HEK293 (cell line): Measurements from ENCODE around the gene KHDRBS2.
"Not testable (repeated sequence)": the region's sequence is repeated elsewhere in the genome, so short reads cannot be mapped to it uniquely, and the experiment has no call there.

Source experiments
- CTCF ChIA-PET: fragments of 350-600 bp; formaldehyde crosslinking; extraction: SDS; loops from one replicate; lab custom pipeline; 2021; ENCODE audit warnings: antibody characterized with exemption; lab: Yijun Ruan, JAX
- POLR2A ChIA-PET: fragments of 300-600 bp; formaldehyde crosslinking; extraction: SDS; loops from one replicate; lab custom pipeline; 2020; ENCODE audit warnings: antibody characterized with exemption, inconsistent platforms; lab: Yijun Ruan, JAX
- H3K27ac ChIP-seq: fragments of 200-500 bp; sonication (Bioruptor generic); 2 replicates; pipeline ENCODE4 v1.5.1; 2014; ENCODE audit warnings: low read depth, low read length, control low read depth, inconsistent platforms; ENCODE audit errors: extremely low read depth
- H3K36me3 ChIP-seq, 2 experiments: fragments of 200-500 bp in 1 of 2; sonication (Bioruptor generic) in 1 of 2; 1 replicate in 1 of 2; 2 replicates in 1 of 2; pipeline ENCODE4 v1.5.1; 2014 to 2017; ENCODE audit warnings: inconsistent platforms in 2 of 2, low read length in 2 of 2; ENCODE audit not compliant: control insufficient read depth in 2 of 2, insufficient read depth in 1 of 2
- H3K4me1 ChIP-seq: fragments of 200-500 bp; sonication (Bioruptor generic); 2 replicates; pipeline ENCODE4 v1.5.1; 2014; ENCODE audit warnings: mild to moderate bottlenecking, low read length, inconsistent platforms; ENCODE audit not compliant: control insufficient read depth, insufficient read depth
- H3K4me3 ChIP-seq: 2 replicates; pipeline ENCODE4 v1.5.1; 2011; ENCODE audit warnings: low read depth, mild to moderate bottlenecking, control low read depth, low read length, moderate library complexity
- H3K9me3 ChIP-seq: fragments of 200-500 bp; sonication (Bioruptor generic); 2 replicates; pipeline ENCODE4 v1.5.1; 2014; ENCODE audit warnings: low read depth, low read length, inconsistent platforms; ENCODE audit not compliant: control insufficient read depth, insufficient read depth
- CTCF ChIP-seq: fragments of 450-650 bp; formaldehyde crosslinking; IDR thresholded peaks from 2 replicates; pipeline ENCODE4 v1.5.1; 2016; ENCODE audit warnings: missing biosample characterization, missing genetic modification characterization
- GLI4 ChIP-seq: fragments of 450-650 bp; formaldehyde crosslinking; IDR thresholded peaks from 2 replicates; pipeline ENCODE4 v1.5.1; 2016; ENCODE audit warnings: missing biosample characterization, missing genetic modification characterization
- HIC1 ChIP-seq: fragments of 450-650 bp; formaldehyde crosslinking; IDR thresholded peaks from 2 replicates; pipeline ENCODE4 v1.5.1; 2016; ENCODE audit warnings: missing biosample characterization, missing genetic modification characterization
- SCRT1 ChIP-seq: fragments of 450-650 bp; formaldehyde crosslinking; IDR thresholded peaks from 2 replicates; pipeline ENCODE4 v1.5.1; 2016; ENCODE audit warnings: missing biosample characterization, missing genetic modification characterization, borderline replicate concordance
- ZNF112 ChIP-seq: fragments of 450-650 bp; formaldehyde crosslinking; IDR thresholded peaks from 2 replicates; pipeline ENCODE4 v1.5.0; 2017; ENCODE audit warnings: missing biosample characterization, missing genetic modification characterization
- ZNF248 ChIP-seq: fragments of 450-650 bp; formaldehyde crosslinking; IDR thresholded peaks from 2 replicates; pipeline ENCODE4 v1.5.1; 2017; ENCODE audit warnings: missing biosample characterization, missing genetic modification characterization
- ZNF274 ChIP-seq, 2 experiments: fragments of 200-500 bp in 1 of 2; fragments of 450-650 bp in 1 of 2; sonication (Bioruptor generic) in 1 of 2; formaldehyde crosslinking in 1 of 2; IDR thresholded peaks; 2 replicates each; pipeline versions ENCODE4 v1.5.1 to v1.6.1; 2014 to 2016; ENCODE audit warnings: borderline replicate concordance in 1 of 2, inconsistent platforms in 1 of 2, low read length in 1 of 2, missing biosample characterization in 1 of 2, missing genetic modification characterization in 1 of 2
- ZNF354C ChIP-seq: fragments of 450-650 bp; formaldehyde crosslinking; IDR thresholded peaks from 2 replicates; pipeline ENCODE4 v1.5.1; 2016; ENCODE audit warnings: missing biosample characterization, missing genetic modification characterization, low read depth, borderline replicate concordance
- ZNF416 ChIP-seq: fragments of 450-650 bp; formaldehyde crosslinking; IDR thresholded peaks from 2 replicates; pipeline ENCODE4 v1.5.1; 2016; ENCODE audit warnings: missing biosample characterization, missing genetic modification characterization
- ZNF423 ChIP-seq: fragments of 450-650 bp; formaldehyde crosslinking; IDR thresholded peaks from 2 replicates; pipeline ENCODE4 v1.5.1; 2016; ENCODE audit warnings: missing biosample characterization, missing genetic modification characterization
- ZNF510 ChIP-seq: fragments of 450-650 bp; formaldehyde crosslinking; IDR thresholded peaks from 2 replicates; pipeline ENCODE4 v1.5.1; 2018; ENCODE audit warnings: mild to moderate bottlenecking, missing genetic modification characterization, missing biosample characterization; ENCODE audit not compliant: insufficient replicate concordance
- ZNF596 ChIP-seq: fragments of 450-650 bp; IDR thresholded peaks from 2 replicates; pipeline ENCODE4 v1.5.0; 2018; ENCODE audit warnings: missing biosample characterization, mild to moderate bottlenecking, missing genetic modification characterization, moderate library complexity
- ZNF654 ChIP-seq: fragments of 450-650 bp; formaldehyde crosslinking; IDR thresholded peaks from 2 replicates; pipeline ENCODE4 v1.5.1; 2016; ENCODE audit warnings: low read depth, missing biosample characterization, missing genetic modification characterization
- ZNF677 ChIP-seq: fragments of 450-650 bp; IDR thresholded peaks from 2 replicates; pipeline ENCODE4 v1.5.0; 2018; ENCODE audit warnings: missing biosample characterization, mild to moderate bottlenecking, missing genetic modification characterization, moderate library complexity
- ZNF76 ChIP-seq: fragments of 450-650 bp; formaldehyde crosslinking; IDR thresholded peaks from 2 replicates; pipeline ENCODE4; 2016; ENCODE audit warnings: low read depth, missing biosample characterization, missing genetic modification characterization, borderline replicate concordance
- ZNF843 ChIP-seq: fragments of 450-650 bp; formaldehyde crosslinking; IDR thresholded peaks from 2 replicates; pipeline ENCODE4 v1.5.1; 2016; ENCODE audit warnings: missing biosample characterization, missing genetic modification characterization
- ZSCAN30 ChIP-seq: fragments of 450-650 bp; IDR thresholded peaks from 2 replicates; pipeline ENCODE4 v1.5.1; 2018; ENCODE audit warnings: missing biosample characterization, mild to moderate bottlenecking, missing genetic modification characterization, moderate library complexity

The KHDRBS2 gene

GRCh38 chr6:61810047-61810446 is 476.0 kb downstream of the KHDRBS2 start:
- H3K36me3 ChIP-seq, result no peaks in the 10 kb centered on the region
- no peaks in the 10 kb centered on the region for H3K4me1 ChIP-seq
- H3K27ac ChIP-seq, result no peak overlapping the region
- H3K4me3 ChIP-seq, result no peak overlapping the region
- ChIA-PET CTCF (interaction anchor here (0.6 to 1.4 kb wide), 8 partner anchors 9 to 339 kb away, joined by 3 to 9 read pairs (median 5); no protein-coding TSS in a partner anchor), POLR2A (no interaction called here)
- TF ChIP-seq CTCF (no peak), ZNF843 (no peak), ZNF76 (tag by site-specific recombination) (no peak), SCRT1 (tag by site-specific recombination) (no peak), ZNF423 (no peak), ZNF596 (tag by site-specific recombination) (no peak), ZNF510 (tag by site-specific recombination) (no peak), ZNF677 (tag by site-specific recombination) (no peak), ZNF248 (tag by site-specific recombination) (no peak), HIC1 (no peak)
- no peaks in the 10 kb centered on the region for H3K9me3 ChIP-seq

- H3K27ac ChIP-seq, result no peak overlapping the region
- POLR2A ChIA-PET, result no interaction called here
- peak; percentile 57 for TF ChIP-seq ZNF654
- no peak for TF ChIP-seq ZNF416
- no peaks in the 10 kb centered on the region for H3K36me3 ChIP-seq
- H3K4me3 ChIP-seq, result no peak overlapping the region
- no peaks in the 10 kb centered on the region for H3K9me3 ChIP-seq
- CTCF ChIA-PET, result interaction anchor here (0.5 to 1.4 kb wide), 24 partner anchors 9 to 703 kb away, joined by 3 to 19 read pairs (median 4); no protein-coding TSS in a partner anchor
- no peaks in the 10 kb centered on the region for H3K4me1 ChIP-seq
These were observed 476.9 kb downstream of the KHDRBS2 start for GRCh38 chr6:61809004-61809595.

DNA sequence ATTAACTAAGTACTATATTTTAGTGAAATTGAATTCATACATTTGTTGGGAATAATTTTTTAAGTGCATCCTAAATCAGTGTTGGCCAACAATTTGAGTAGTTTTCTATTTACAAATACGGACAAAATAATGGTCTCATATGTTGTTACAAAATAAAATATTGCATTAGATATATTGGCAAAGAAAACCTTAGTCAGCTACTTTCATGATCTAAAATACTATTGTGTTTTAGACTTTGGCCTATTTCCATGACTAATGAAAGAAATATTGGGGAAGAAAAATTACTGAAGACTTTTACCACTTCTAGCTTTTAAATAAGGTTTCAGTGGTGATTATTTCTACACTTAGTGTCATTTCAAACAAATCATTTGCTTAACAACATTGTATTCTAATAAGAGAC is 498.0 kb downstream of the KHDRBS2 start:
- POLR2A ChIA-PET, result no interaction called here
- no peaks in the 10 kb centered on the region for H3K4me1 ChIP-seq
- H3K4me3 ChIP-seq, result no peak overlapping the region
- no peak overlapping the region for H3K27ac ChIP-seq
- TF ChIP-seq ZNF112 (tag by site-specific recombination), result no peak
- TF ChIP-seq ZNF274 (IDR thresholded peaks at IDR 0.05; ENCODE audit: low read length), result no peak
- no peak for TF ChIP-seq ZNF274 (tag by site-specific recombination; IDR thresholded peaks at IDR 0.05; ENCODE audit: borderline replicate concordance)
- no peak for TF ChIP-seq ZNF354C (tag by site-specific recombination)
- TF ChIP-seq ZSCAN30 (tag by site-specific recombination), result no peak
- no peak for TF ChIP-seq GLI4 (tag by site-specific recombination)
- TF ChIP-seq, all 188 proteins: peak for 0
- Histone ChIP-seq H3K9me3 (no peaks in the 10 kb centered on the region), H3K36me3 (no peaks in the 10 kb centered on the region)
- CTCF ChIA-PET, result no interaction called here

- CTCF ChIA-PET, POLR2A ChIA-PET, H3K9me3 ChIP-seq: not testable (repeated sequence)
These were observed 516.6 kb downstream of the KHDRBS2 start for GRCh38 chr6:61769446-61769845.

More at GRCh38 chr6:61769446-61769845, 516.6 kb downstream of the KHDRBS2 start:
- not testable (repeated sequence) for H3K27ac ChIP-seq, H3K36me3 ChIP-seq, H3K4me1 ChIP-seq, H3K4me3 ChIP-seq
